Activated CD8-positive, alpha-beta memory T cell treated with anti-CD3 and anti-CD28 coated beads for 4 hours (primary cell): ENCODE results near the gene KRT1.

Experiments
- DNase-seq, 2 donors: peaks; one replicate each; pipeline ENCODE4 v3.0.0-alpha.2; 2020; ENCODE audit warnings: low read depth in 2 of 2

Gene KRT1

DNA sequence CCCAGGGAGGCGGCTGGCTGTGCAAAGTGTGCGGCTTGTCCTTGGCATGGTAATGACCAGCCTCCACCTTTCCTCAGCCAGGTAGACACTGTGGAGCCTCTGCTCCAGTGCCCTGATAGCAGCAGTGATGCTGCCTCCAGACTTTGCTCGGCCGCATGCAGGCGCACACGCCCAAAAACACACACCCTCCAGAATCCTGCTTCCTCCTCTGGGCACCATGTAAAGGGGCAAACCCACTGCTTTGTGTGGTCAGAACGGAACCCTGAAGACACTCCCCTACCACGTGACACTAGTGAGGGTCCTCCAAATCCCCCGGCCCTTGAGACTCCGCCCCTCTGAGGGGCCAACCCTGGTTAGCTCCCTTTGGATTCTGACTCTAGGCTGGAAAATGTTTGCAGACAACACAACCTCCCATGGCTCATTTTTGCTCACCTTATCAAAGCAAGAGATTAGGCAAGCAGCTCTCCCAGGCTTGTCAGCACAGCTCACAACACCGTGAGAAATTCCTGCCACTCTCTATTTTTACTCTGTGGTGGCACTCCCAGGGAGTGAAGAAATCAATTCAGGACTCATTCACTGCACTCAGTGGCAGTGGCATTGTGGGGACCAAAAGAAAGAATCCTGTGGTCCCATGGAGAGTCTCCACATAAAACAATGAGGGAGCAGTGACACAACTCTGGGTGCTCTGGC, 18.6 kb upstream of the KRT1 start:
- DNase-seq = no peak

DNA sequence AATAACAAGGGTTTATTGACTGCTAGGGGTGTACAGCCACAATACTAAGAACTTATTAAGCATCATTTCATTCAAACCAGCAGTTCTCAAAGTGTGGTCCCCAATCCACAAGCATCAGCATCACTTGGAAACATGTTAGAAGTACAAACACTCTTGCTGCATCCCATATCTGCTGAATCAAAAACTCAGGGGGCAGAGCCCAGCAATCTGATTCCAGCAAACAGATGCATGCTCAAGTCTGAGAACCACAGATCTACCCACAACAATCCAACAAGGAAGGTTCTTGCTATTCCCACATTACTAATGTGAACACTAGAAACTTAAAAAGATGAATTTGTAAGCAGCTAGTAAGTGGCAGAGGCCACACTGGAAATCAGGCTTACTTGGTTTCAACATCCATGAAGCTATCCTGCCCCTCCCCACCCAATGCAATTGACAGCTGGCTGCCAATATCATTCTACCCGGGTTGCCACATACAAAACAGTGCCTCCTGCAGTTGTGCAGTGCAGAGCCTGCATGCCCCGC, 16.9 kb upstream of the KRT1 start:
- DNase-seq = no peak

DNA sequence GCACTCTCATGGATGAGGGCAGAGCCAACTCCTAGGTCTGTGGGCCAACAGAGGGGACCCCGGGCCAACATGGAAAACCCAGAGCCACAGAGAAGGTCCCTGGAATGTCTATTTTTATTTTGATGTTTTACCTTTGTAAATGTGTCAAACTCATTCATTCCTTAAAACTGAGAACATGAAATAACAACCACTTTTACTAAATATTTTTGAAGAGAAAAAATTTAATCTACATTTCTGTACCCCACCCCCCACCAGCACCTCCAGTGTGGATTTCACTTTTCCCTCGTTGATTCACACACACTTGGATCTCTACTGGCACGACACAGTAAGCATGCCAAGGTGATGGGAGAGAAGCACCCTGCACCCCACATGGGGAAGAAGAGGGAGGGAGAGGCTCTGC, 16.4 kb upstream of the KRT1 start:
- no peak for DNase-seq

GRCh38 chr12:52695039-52695438, 14.8 kb upstream of the KRT1 start:
- DNase-seq = no peak

DNA sequence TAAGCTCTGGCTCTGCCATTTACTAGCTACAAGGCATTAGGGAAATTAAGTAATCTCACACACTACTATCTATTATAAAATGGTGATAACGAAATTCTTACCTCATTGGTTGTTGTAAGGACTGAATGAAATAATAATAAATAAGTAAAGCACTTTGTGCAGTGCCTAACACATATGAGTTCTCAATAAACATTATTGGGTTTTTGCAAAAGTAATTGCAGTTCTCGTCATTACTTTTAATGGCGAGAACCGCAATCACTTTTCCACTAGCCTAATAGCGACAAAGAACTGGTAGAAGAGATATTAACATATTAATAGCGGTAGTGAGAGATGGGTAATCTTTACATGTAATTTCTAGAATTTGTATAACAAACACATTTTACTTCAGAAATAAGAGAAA, 13.9 kb upstream of the KRT1 start:
- no peak for DNase-seq

GRCh38 chr12:52693261-52693660, 13.1 kb upstream of the KRT1 start:
- DNase-seq = no peak

DNA sequence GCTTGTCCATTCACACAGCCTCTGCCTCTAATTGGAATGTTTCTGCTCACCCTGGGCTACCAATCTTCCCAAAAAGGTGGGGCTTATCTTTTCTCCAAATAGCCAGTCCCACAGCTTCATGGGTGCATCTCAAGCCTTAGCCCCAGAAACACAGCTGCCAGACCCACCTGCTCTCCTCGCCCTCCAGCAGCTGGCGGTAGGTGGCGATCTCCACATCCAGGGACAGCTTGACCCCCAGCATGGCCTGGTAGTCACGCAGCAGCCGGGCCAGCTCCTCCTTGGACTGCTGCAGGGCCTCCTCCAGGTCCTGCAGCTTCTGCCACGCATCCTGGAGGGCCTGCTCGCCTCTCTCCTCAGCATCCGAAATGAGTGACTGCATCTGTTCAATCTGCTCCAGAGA, 12.0 kb upstream of the KRT1 start:
- no peak for DNase-seq

GRCh38 chr12:52691841-52692150, 11.6 kb upstream of the KRT1 start:
- no peak for DNase-seq

- peak in 1 of 2 donors; percentile 23 for DNase-seq
Observed at GRCh38 chr12:52691076-52691840, 11.1 kb upstream of the KRT1 start.

DNA sequence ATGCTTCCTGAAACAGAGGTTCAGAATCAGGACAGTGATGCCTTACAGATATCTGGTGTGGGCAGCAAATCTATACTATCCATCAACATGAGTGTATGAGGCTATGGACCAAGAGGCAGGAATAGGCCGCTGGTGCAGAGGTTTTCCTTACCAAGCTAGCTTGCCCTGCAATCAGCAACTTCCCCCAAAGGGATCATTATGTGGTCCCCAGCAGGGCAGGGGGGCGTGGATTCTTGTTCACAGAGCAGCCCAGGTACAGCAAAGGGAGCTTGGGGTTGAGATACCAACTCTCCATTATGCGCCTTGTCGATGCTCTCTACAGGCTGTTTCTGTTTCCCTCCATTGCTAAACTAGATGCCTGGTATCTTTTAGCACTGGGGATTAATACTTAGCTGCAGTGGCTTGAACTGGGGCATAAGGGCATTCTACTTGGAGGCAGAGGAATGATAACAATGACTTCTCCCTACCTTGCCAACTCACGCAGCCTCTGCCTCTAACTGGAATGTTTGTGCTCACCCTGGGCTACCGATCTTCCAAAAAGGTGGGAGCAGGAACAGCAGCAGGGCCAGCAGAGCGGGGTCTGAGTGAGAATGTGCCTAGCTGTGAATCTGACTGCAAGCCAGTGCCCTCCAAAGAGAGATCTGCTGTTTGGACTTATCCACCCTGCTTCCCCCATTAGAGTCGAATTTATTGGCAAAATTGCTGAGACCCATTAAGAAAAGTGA, 10.3 kb upstream of the KRT1 start:
- DNase-seq = no peak

DNA sequence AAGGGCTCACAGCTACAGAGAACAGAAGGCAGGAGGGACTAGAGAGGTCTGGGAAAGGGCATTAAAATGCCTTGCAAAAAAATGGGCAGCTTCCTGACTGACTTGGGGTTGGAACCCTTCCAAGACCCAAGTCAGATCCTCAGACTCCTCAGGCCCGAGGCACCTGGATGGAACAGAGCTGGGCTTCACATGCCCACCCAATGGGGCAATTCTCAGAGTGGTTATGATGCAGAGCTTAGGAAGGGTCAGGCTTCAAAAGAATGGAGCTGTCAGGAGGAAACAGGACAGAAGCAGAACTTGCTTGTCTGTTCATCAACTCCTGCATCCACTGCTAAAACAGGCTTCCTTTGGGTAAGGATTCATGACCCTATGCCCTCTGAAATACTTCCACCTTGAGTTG, 9.7 kb upstream of the KRT1 start:
- DNase-seq = no peak

DNA sequence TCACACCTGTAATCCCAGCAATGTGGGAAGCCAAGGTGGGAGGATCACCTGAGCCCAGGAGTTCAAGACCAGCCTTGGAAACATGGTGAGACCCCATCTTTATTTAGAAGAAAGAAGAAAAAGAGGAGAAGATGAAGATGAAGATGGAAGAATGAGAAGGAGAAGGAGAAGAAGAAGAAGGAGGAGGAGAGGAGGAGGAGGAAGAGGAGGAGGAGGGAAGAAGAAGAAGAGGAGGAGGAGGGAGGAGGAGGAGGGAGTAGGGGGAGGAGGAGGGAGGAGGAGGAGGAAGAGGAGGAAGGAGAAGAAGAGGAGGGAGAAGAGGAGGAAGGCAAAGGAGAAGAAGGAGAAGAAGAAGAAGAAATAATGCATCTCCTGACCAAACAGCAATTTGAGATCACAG, 9.0 kb upstream of the KRT1 start:
- no peak for DNase-seq

- DNase-seq = no peak
Observed at GRCh38 chr12:52688481-52688880, 8.3 kb upstream of the KRT1 start.

DNA sequence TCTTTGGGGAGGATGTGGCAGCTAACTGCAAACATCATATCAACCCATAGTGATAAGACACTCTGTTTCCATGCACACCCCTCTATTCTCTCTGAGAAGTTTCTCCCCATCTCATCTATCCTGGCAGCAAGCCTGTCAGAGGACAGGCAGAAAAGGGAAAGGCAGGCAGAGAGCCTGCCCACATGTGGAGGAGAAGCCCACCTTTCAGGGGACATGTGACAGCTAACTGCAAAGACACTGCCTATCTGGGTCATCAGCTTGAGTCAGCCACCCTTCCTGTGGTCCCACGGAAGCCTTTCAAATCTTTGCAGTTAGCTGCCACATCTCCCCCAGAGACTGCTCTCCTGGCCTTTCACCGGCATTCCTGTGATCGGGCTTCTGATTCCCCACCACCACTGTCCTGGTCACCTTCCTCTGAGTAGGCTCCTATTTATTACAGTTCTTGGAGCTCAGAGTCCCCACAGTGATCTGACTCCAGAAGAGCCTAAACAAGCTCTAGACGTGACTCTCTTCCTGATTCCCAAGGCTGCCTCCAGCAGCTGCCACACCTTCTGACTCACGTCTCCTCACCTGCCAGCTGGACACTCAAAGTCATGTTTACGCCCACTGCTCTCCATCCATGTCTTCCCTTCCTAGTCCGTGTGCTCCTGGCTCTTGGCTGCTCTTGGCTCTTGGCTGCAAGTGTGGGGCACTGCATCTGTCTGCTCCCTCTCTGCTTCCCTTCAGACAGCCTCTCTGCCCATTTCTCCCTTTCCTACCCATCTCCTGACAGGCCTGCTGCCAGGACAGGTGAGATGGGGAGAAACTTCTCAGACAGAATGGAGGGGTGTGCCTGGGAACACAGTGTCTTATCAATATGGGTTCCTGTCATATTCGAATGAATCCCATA, 7.5 kb upstream of the KRT1 start:
- DNase-seq = no peak

DNA sequence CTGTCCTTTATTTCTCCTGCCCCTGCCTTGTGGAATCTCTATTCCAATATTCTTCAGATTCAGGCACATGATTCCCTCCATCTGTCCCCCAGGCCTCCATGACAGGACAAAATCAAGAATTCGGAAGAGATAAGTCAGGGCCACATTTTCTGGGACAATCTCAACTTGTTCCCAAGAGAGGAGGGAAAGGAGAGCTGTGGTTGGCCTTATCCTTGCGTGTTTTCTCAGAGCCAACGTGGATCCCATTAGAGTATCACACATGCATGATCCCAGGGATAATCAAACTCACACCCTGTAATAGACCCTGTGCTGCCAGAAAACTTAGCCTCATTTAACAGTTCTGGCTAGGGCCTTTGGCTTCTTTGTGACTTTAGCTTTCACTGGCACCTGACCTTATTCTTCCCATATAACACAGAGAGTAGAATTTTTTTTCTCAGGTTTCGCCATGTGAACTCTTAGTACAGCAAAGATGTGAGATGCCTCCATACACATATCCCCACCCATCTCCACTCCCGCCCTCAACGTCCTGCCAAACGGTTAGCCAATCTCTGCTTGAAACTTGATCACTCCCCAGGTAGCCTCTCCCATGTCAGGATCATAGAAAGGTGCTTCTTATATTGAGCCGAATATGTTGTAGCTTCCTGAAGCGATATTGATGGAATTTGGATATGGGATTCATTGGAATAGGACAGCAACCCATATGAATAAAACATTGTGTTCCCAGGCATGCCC, 6.7 kb upstream of the KRT1 start:
- DNase-seq = no peak

- DNase-seq = no peak
Observed at GRCh38 chr12:52686063-52686462, 5.9 kb upstream of the KRT1 start.

- DNase-seq = no peak
Observed at GRCh38 chr12:52685406-52685890, 5.2 kb upstream of the KRT1 start.

DNA sequence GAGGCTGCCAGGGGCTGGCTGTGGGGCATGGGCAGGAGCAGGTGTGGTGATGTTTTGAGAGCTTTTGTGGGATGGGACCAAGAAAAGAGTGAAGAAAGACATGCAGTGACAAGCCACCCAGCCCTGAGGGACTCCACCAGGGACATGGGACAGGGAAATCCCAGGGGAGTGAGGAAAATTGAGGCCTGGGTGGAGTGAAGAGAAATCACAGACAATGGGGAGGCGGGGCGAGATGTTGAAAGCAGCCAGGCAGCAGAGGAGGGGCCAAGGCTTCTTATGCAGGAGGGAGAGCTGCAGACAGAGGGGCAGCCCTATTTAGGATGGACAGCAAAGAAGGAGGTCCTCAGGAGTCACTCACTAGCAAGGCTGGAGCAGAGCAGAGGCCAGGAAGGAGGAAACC, 4.2 kb upstream of the KRT1 start:
- DNase-seq = no peak

DNA sequence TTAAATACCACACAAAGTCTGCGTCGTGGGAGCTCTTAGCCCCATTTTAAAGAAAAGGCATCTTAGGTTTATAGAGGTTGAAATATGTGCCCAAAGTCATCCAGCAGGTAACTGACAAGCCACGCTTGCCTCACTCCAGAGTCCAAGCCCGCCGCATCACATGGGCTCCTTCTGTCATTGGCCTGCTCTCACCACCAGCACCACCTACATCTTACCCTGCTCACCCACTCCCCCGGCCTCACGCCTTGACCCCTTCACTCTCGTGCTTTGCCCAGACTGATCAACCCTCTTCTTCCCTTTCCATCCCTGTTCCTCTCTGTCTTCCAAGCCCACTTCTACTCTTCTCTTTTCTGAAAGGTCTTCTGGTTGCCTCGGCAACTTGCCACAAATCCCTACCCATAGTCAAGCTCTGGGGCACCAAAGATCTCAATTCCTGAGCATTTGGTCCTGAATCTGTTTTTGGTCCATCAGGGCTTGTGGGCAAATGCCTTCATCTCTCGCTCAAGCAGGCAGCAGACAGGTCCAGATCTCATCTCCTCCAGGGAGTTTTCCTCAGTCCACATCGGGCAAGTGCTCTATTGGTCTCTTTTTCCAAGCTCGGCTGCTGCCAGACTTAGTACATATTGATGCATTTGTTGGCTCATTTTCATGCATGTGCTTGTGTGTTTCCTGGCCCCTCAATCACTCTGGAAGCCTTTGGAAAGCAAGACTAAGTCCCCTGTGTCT, 3.5 kb upstream of the KRT1 start:
- DNase-seq = no peak

DNA sequence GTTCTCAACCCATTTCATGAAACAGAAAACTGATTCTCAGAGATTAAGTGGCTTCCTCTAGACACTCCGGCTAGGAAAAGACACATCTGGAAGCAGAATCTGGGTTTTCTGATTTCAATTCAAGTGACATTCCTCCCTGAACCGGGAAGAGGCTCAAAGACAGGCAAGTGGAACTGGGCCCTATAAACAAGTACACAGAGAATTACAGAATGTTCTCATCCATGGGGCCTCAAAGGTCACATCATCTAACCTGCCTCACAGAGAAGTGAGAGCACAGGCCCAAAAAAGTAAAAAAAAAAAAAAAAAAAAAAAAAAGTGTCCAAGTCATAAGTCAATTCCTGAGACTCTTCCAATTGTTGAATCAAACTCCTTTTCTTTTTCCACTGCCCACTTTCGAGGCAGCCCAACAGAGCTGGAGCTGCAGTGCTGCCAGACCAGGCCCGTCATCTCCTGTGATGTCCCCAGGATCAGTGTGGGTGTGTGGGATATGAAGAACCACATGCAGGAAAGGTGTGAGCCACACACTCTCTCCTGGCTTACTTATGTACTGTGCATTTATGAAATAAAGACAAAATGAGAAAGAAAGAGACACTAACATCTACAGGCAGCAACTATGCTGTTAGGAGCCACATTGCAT, 2.8 kb upstream of the KRT1 start:
- no peak for DNase-seq
